Right lobe of liver (tissue), 6 donors: ENCODE results near the gene IGIP. TPM values are rescaled to one million over a fixed set of nuclear protein-coding genes. Genes with fewer than 3 reads are reported as not detected.

ENCODE experiments used
- ATAC-seq, 4 donors: fragments of 200-7000 bp; cut with Tn5 transposase; one replicate each; pipeline ENCODE4 v1.9.1; 2020; ENCODE audit warnings: mild to moderate bottlenecking in 4 of 4, moderate library complexity in 4 of 4
- DNase-seq, 3 donors: peaks; one replicate each; pipeline ENCODE4 v3.0.0-alpha.2; 2020
- H3K27ac ChIP-seq, 3 donors: fragments of 200-600 bp; one replicate each; pipeline ENCODE4 v1.8.0; 2022
- H3K27me3 ChIP-seq, 2 donors: fragments of 200-600 bp; one replicate each; pipeline ENCODE4 v1.8.0; 2022
- H3K36me3 ChIP-seq, 4 donors: fragments of 200-600 bp; sonication (generic) in 1 of 4; one replicate each; pipeline versions ENCODE4 v1.5.1 to v1.8.0; 2017 to 2022; ENCODE audit warnings: control low read depth in 1 of 4
- H3K4me1 ChIP-seq, 4 donors: fragments of 200-600 bp; sonication (generic) in 1 of 4; one replicate each; pipeline versions ENCODE4 v1.5.1 to v1.8.0; 2017 to 2022; ENCODE audit warnings: control low read depth in 1 of 4
- H3K4me3 ChIP-seq, 3 donors: fragments of 200-600 bp; one replicate each; pipeline ENCODE4 v1.8.0; 2022
- H3K9me3 ChIP-seq, 4 donors: fragments of 200-600 bp; sonication (generic) in 1 of 4; one replicate each; pipeline versions ENCODE4 v1.5.1 to v1.8.0; 2017 to 2022; ENCODE audit warnings: control low read depth in 1 of 4
- CTCF ChIP-seq, 4 donors: fragments of 200-600 bp in 3 of 4; fragments of 450-650 bp in 1 of 4; IDR thresholded peaks; one replicate each; pipeline versions ENCODE4 v1.5.1 to v1.8.0; 2016 to 2022; ENCODE audit warnings: antibody characterized with exemption in 4 of 4, mild to moderate bottlenecking in 2 of 4
- POLR2A ChIP-seq: fragments of 450-650 bp; IDR thresholded peaks from one replicate; pipeline ENCODE4 v1.6.1; 2017; ENCODE audit warnings: antibody characterized with exemption, mild to moderate bottlenecking
- WGBS: methylation state at CpG from one replicate; pipeline ENCODE4 v1.1.6; 2018; ENCODE audit warnings: low coverage, low lambda C conversion rate; ENCODE audit not compliant: insufficient coverage; ENCODE audit errors: missing lambda C conversion rate; 5-methylcytosine and 5-hydroxymethylcytosine counted together
- intact Hi-C, 2 donors: fragments of 100-400 bp; cut with DNase I; formaldehyde crosslinking; loops; one replicate each; pipeline versions ENCODE4 v1.11.2 to v1.14.1; 2022
- long read RNA-seq: library from polyadenylated mRNA; unstranded; transcript quantifications from one replicate; pipeline ENCODE4 v2.0.0, GENCODE V29; 2019
- total RNA-seq, 6 experiments: library from RNA; depleted of rRNA in 2 of 6; stranded (reverse); fragments of >200 nt in 2 of 6; fragmentation: NEBNext Ultra II Directional in 3 of 6; extraction: Animal tissue kit (Norgen Biotek cat#: 25700) in 3 of 6; gene quantifications; one replicate each; pipeline versions ENCODE4 v1.1.0 to v1.2.4, GENCODE V29; 2016 to 2023
- donor health status: DM: no; HTN: yes; CAD: no.
- donor health status: DM: no; HTN: no; CAD: no.
- donor health status: DM: no; HTN: no; CAD: no.
- donor health status: DM: no; HTN: yes; CAD: no.
- donor health status: DM: no; HTN: yes; CAD: no.

IGIP gene
- 1 to 10 TPM; 4.4 to 7.1 (median 6.5) TPM for total RNA-seq
- long read RNA-seq, partial matches to known transcripts, result 0 of 2 reads
- long read RNA-seq, other reads (novel, unspliced or antisense), result 0 of 2 reads

GRCh38 chr5:140125637-140126036 is at the start of gene IGIP:
IGIP (plus strand) TSS chr5:140125937; CDS start chr5:140128477, 2,540 bp downstream.
- no peaks in the 10 kb centered on the region for H3K9me3 ChIP-seq
- peaks cover 0 to 19% (median 0%) of the 10 kb centered on the region in 4 donors for H3K4me1 ChIP-seq
- intact Hi-C loops, result no loop called here
- H3K27me3 ChIP-seq, result no peaks in the 10 kb centered on the region
- no peak within 1 kb of the TSS for H3K27ac ChIP-seq
- no peaks in the 10 kb centered on the region for H3K36me3 ChIP-seq
- ATAC-seq (no peak), DNase-seq (no peak)
- no peak within 1 kb of the TSS for H3K4me3 ChIP-seq
- TF ChIP-seq CTCF (IDR thresholded peaks at IDR 0.05) (no peak), POLR2A (no peak)
- WGBS, result 98% methylated on average over 4 of the region's 4 CpGs

GRCh38 chr5:140076142-140076541 is 49.6 kb upstream of the IGIP start:
- H3K27me3 ChIP-seq, result no peaks in the 10 kb centered on the region
- intact Hi-C loops, result loop anchor here (5.0 kb wide), 1 partner anchor 76 kb away; no protein-coding TSS in a partner anchor
- TF ChIP-seq POLR2A (no peak), CTCF (IDR thresholded peaks at IDR 0.05) (no peak)
- ATAC-seq (no peak), DNase-seq (no peak)
- H3K4me3 ChIP-seq, result no peak overlapping the region
- no peak overlapping the region for H3K27ac ChIP-seq
- no peaks in the 10 kb centered on the region for H3K9me3 ChIP-seq
- no peaks in the 10 kb centered on the region for H3K36me3 ChIP-seq
- WGBS, result 92% methylated on average over 1 of the region's 1 CpG
- no peaks in the 10 kb centered on the region for H3K4me1 ChIP-seq

GRCh38 chr5:140076788-140077187 is 48.9 kb upstream of the IGIP start:
- 65% methylated on average over 2 of the region's 2 CpGs for WGBS
- H3K4me3 ChIP-seq, result no peak overlapping the region
- DNase-seq, result no peak
- H3K9me3 ChIP-seq, result no peaks in the 10 kb centered on the region
- H3K4me1 ChIP-seq, result no peaks in the 10 kb centered on the region
- H3K36me3 ChIP-seq, result no peaks in the 10 kb centered on the region
- no peaks in the 10 kb centered on the region for H3K27me3 ChIP-seq
- no peak overlapping the region for H3K27ac ChIP-seq
- ATAC-seq, result no peak
- TF ChIP-seq CTCF (IDR thresholded peaks at IDR 0.05), result no peak
- TF ChIP-seq POLR2A, result no peak
- intact Hi-C loops, result loop anchor here (5.0 kb wide), 1 partner anchor 76 kb away; no protein-coding TSS in a partner anchor

- ATAC-seq, result no peak
- Histone ChIP-seq H3K36me3 (no peaks in the 10 kb centered on the region), H3K4me1 (no peaks in the 10 kb centered on the region), H3K27ac (no peak overlapping the region), H3K4me3 (no peak overlapping the region), H3K9me3 (no peaks in the 10 kb centered on the region), H3K27me3 (no peaks in the 10 kb centered on the region)
- TF ChIP-seq CTCF (IDR thresholded peaks at IDR 0.05) (no peak), POLR2A (no peak)
- 29% methylated on average over 1 of the region's 1 CpG for WGBS
- DNase-seq, result no peak
- intact Hi-C loops, result no loop called here
Observed at GRCh38 chr5:140083120-140083519, 42.6 kb upstream of the IGIP start.

- ATAC-seq, result no peak
- Histone ChIP-seq H3K4me1 (no peaks in the 10 kb centered on the region), H3K27ac (no peak overlapping the region), H3K27me3 (no peaks in the 10 kb centered on the region), H3K36me3 (no peaks in the 10 kb centered on the region), H3K4me3 (no peak overlapping the region), H3K9me3 (no peaks in the 10 kb centered on the region)
- no peak for TF ChIP-seq POLR2A
- TF ChIP-seq CTCF (IDR thresholded peaks at IDR 0.05), result no peak
- DNase-seq, result no peak
- intact Hi-C loops, result no loop called here
- 80% methylated on average over 1 of the region's 1 CpG for WGBS
Observed at GRCh38 chr5:140083650-140084049, 42.1 kb upstream of the IGIP start.
